Astrocyte of the cerebellum (primary cell): ENCODE data around the gene DCLK2.
A peak's percentile ranks its signal among the peaks of the same experiment; 100 is the strongest.

Experiments
- DNase-seq: peaks from one replicate; pipeline ENCODE4 v3.0.0-alpha.2; 2011; ENCODE audit warnings: low read depth
- H3K4me3 ChIP-seq: 2 replicates; pipeline ENCODE4 v1.5.1; 2011; ENCODE audit warnings: mild to moderate bottlenecking, low read depth, low read length, moderate library complexity
- in situ Hi-C: cut with HindIII; loops from 2 replicates; pipeline ENCODE4 v1.10.0; 2017; ENCODE audit warnings: low sequenced_read_pairs
- TF ChIP-seq, protein P1 (sequence below): IDR thresholded peaks from 2 replicates; pipeline ENCODE4 v1.5.1; 2012; ENCODE audit warnings: low read length, low read depth, moderate library complexity, mild to moderate bottlenecking; ENCODE audit errors: missing control alignments

DCLK2 gene

GRCh38 chr4:150216726-150217125 is 138.5 kb downstream of the DCLK2 start:
- DNase-seq = no peak
- TF ChIP-seq, protein P1, sequence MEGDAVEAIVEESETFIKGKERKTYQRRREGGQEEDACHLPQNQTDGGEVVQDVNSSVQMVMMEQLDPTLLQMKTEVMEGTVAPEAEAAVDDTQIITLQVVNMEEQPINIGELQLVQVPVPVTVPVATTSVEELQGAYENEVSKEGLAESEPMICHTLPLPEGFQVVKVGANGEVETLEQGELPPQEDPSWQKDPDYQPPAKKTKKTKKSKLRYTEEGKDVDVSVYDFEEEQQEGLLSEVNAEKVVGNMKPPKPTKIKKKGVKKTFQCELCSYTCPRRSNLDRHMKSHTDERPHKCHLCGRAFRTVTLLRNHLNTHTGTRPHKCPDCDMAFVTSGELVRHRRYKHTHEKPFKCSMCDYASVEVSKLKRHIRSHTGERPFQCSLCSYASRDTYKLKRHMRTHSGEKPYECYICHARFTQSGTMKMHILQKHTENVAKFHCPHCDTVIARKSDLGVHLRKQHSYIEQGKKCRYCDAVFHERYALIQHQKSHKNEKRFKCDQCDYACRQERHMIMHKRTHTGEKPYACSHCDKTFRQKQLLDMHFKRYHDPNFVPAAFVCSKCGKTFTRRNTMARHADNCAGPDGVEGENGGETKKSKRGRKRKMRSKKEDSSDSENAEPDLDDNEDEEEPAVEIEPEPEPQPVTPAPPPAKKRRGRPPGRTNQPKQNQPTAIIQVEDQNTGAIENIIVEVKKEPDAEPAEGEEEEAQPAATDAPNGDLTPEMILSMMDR = no peak
- in situ Hi-C loops = loop anchor here (10.0 kb wide), 1 partner anchor 202 kb away; no protein-coding TSS in a partner anchor
- H3K4me3 ChIP-seq = no peak overlapping the region

GRCh38 chr4:150217192-150217591 is 138.9 kb downstream of the DCLK2 start:
- H3K4me3 ChIP-seq = no peak overlapping the region
- TF ChIP-seq, protein P1 = peak; percentile 68
- in situ Hi-C loops = loop anchor here (10.0 kb wide), 1 partner anchor 202 kb away; no protein-coding TSS in a partner anchor
- peak; percentile 81 for DNase-seq

GRCh38 chr4:150217808-150218207 is 139.6 kb downstream of the DCLK2 start:
- no peak overlapping the region for H3K4me3 ChIP-seq
- in situ Hi-C loops = loop anchor here (10.0 kb wide), 1 partner anchor 203 kb away; no protein-coding TSS in a partner anchor
- TF ChIP-seq, protein P1 = no peak
- DNase-seq = no peak

GRCh38 chr4:150218447-150218846 is 140.2 kb downstream of the DCLK2 start:
- TF ChIP-seq, protein P1 = no peak
- H3K4me3 ChIP-seq = no peak overlapping the region
- DNase-seq = no peak
- in situ Hi-C loops = loop anchor here (10.0 kb wide), 1 partner anchor 204 kb away; no protein-coding TSS in a partner anchor

GRCh38 chr4:150219841-150220240 is 141.6 kb downstream of the DCLK2 start:
- in situ Hi-C loops = loop anchor here (5.0 to 10.0 kb wide), 2 partner anchors 57 to 205 kb away; no protein-coding TSS in a partner anchor
- no peak for DNase-seq

GRCh38 chr4:150224896-150225591 is 146.8 kb downstream of the DCLK2 start:
- TF ChIP-seq, protein P1 = no peak
- in situ Hi-C loops = loop anchor here (5.0 kb wide), 1 partner anchor 52 kb away; no protein-coding TSS in a partner anchor
- peak overlapping the region; percentile 13 for H3K4me3 ChIP-seq
- peak; percentile 95 for DNase-seq

More at GRCh38 chr4:150219841-150220240, 141.6 kb downstream of the DCLK2 start:
- TF ChIP-seq, protein P1 = no peak
- H3K4me3 ChIP-seq = no peak overlapping the region
